HG03354 (cell line): ENCODE results near the gene OR4F15.

Experiments used
- ATAC-seq: cut with Tn5 transposase; IDR thresholded peaks from one replicate; pipeline ENCODE4 v1.9.1; 2021; ENCODE audit warnings: mild to moderate bottlenecking; ENCODE audit not compliant: unreplicated experiment, poor library complexity, severe bottlenecking

OR4F15 gene

DNA sequence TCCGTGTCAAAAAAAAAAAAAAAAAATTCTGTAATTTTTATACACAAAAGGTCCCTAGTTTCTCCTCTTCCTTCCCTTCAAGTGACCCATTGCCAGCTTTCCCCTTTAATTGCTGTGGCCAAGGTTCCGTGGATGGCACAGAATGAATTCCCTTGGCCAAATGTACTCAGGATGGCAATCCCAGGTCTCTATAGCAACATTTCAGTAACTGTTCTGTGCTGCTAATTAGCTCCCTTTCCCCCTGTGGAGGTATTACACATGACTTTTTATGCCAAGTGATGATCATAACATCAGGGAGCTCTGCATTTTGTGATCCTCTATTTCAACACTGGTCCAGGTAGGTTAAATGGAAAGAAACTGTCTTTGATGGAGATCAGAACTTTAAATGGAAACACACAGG, 8.8 kb upstream of the OR4F15 start, which contains the start of gene OR4F6:
Gene OR4F6 (plus strand): TSS at position 301 of the 400 bp plus-strand sequence. CDS start 2,211 bp downstream, outside the sequence.
- no peak for ATAC-seq

DNA sequence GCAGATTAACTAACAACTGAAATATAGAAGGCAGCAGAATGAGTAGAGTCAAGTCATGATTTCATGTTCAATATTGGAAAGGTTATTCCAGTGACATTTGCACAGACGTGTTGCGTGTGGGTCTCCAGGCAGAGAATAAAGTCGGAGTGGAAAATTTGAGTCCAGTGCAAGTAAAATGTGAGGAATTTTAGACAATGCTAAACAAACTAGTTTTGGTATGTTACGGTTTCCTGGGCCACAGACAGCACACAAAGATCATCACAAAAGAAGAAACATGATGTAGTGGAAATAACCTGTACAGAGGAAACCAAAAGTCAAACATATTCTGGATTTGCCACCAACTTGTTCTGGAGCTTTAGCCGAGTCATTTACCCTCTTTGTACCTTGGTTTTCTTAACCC, 8.3 kb upstream of the OR4F15 start:
- no peak for ATAC-seq

DNA sequence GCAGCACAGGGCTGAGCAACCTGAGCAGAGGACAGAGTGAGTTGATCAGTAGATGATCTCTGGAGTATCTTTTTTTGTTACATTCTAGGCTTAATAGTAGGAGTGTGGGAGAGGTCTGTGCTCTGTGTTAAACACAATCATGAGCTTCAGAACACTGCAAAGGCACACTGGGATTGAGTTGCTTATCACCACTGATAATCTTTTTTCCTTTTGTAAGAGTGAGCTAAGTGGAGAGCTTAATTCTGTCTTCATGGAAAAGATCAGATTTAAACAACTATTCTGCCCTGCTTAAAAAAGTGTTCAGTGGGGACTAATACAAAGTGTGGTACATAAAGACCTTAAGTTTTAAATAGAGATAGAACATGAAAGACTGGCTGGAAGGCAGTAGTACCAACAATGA, 7.6 kb upstream of the OR4F15 start:
- ATAC-seq: no peak

DNA sequence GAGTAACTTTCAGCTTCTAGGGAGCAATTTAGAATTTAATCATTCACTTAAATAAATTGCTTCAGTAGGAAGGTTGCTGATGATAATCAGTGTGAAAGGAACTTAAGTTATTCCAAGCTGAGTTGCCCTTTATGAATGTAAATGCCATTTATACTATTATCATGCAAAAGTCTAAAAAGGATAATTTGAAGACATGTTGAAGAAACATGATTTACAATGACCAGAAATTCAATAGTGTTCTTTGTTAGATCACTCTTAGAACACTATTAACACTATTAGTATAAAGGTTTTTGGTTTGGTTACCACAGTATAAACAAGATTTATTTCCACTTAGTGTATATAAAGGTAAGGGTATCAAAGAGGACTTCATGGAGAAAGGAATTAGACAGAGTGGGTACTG, 7.1 kb upstream of the OR4F15 start:
- no peak for ATAC-seq

DNA sequence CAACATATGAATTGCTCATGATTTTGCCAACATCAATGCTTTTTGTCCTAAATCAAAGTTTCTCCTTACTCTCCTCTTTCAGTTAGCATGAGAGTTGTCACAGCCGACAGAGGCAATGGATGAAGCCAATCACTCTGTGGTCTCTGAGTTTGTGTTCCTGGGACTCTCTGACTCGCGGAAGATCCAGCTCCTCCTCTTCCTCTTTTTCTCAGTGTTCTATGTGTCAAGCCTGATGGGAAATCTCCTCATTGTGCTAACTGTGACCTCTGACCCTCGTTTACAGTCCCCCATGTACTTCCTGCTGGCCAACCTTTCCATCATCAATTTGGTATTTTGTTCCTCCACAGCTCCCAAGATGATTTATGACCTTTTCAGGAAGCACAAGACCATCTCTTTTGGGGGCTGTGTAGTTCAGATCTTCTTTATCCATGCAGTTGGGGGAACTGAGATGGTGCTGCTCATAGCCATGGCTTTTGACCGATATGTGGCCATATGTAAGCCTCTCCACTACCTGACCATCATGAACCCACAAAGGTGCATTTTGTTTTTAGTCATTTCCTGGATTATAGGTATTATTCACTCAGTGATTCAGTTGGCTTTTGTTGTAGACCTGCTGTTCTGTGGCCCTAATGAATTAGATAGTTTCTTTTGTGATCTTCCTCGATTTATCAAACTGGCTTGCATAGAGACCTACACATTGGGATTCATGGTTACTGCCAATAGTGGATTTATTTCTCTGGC, 6.2 kb upstream of the OR4F15 start:
- ATAC-seq: no peak

DNA sequence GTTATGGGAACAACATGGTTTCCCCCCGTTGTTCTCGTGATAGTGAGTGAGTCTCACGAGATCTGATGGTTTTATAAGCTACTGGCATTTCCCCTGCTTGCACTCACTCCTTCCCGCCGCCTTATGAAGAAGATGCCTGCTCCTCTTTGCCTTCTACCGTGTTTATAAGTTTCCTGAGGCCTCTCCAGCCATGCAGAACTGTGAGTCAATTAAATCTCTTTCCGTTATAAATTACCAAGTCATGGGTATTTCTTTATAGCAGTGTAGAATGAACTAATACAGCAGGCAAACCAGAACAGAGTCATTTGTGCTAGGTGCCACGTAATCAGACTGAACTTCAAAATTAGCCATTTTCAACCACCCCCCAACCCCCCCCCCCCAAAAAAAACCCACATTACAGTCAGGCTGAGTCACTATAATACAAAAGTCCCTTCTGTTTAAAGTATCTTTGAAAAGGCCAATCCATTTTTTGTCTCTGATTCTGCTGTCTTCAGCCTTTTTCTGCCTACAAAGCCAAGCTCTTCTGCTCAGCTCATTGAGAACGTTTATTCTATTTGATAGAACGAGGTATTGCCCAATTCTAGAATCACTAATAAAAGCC, 4.6 kb upstream of the OR4F15 start:
- no peak for ATAC-seq

DNA sequence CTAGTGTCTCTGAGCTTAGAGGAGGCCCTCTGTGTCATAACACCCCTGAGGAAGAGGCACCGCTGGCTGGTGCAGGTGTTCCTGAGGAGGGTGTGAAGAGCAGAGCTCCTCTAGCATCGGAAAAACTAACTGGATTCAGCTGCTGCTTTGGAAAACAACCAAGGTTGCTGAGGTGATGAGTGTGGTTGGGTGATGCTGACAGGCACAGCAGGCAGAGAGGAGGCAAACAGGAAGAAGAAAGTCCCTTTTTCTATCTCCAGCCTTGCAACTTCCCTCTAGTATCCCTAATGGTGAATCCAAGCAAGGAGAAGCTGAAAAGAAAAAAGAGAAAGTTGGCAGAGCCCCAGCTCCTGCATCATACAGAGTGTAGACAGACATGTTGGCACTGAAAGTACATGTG, 3.8 kb upstream of the OR4F15 start:
- no peak for ATAC-seq

DNA sequence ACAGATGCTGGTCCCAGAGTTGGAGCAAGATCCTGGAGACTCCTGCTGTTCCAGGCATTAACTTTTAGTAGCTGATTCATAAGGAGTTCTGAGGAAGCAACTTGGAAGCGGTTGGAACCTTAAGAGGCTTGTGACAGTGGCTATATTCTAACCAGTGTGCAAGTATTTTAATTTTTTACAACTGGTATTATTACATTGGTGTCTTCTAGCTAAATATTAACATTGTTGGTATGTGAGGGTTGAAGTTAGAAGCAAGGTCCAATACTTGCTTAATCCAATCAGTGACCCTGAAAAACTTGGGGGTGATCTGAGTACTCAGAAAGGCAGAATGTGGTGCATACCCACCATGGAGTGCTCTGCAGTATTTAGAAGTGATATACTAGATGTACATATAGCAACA, 1.5 kb upstream of the OR4F15 start:
- no peak for ATAC-seq

DNA sequence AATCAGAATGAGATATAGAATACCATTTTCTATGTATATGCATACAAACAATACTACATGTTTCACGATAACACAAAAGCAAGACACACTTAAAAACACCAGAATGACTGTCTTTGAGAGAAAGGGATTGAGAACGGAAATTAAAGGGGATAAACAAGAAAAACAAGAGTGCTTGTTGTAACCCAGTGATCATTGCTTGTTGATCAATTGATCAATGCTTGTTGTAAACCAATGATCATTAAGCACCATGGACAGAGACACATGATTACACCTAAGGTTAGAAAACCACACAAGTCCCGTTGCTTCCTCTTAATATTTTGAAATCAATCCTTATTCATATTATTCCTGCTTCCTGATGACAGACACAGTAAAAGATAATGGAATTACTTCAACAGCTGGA, 1.1 kb upstream of the OR4F15 start:
- no peak for ATAC-seq

DNA sequence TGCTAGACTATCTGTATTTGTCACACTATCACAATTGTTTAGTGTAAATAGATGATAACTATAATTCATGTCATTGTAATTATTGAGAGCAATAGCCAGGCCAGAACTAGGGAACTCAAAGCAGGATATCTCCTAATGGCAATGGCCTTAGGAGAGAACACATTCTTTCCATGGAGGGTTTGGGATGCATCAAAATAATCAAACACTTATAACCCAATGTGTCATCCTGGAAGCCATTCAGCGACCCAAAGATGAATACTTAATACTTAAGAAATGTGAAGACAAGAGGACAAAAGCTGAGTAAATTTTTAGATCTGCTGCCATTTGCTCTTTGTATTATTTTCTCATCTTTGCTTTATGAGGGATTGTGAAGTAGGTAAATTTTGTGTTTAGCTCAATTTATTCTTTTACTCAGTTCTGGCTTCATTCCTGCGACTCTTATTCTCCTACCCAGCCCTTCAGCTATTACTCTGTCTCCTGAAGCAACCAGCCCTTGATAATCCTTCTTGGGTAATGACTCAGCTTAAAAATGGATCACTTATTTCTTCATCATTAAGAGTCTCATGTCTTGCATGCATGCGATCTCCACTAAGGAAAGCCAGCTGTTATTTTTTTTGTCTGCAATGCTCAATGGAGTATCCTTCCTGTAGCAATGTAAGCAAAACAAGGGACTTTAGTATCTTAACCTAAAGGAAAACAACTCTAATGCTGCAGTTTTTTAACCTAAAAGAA, 2.0 kb downstream of the OR4F15 start:
- no peak for ATAC-seq

DNA sequence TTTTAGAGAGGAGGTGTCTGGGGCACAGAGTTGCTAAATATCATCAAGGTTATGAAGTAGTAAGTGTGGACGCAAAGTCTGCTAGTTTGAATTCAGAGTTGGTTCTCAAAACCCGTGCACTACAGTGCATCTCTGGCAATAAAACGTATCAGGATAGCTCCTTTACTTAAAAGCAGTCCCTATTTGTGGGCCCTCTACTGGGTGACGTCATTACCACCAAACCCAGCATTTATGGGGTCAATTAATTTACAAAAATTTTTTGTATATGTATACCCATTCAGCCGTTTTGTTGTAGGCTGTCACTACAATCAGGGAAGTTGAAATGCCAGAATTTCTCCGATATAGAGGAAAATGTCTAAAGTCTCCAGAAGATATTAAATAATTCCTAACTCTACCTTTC, 8.8 kb downstream of the OR4F15 start:
- ATAC-seq: no peak

DNA sequence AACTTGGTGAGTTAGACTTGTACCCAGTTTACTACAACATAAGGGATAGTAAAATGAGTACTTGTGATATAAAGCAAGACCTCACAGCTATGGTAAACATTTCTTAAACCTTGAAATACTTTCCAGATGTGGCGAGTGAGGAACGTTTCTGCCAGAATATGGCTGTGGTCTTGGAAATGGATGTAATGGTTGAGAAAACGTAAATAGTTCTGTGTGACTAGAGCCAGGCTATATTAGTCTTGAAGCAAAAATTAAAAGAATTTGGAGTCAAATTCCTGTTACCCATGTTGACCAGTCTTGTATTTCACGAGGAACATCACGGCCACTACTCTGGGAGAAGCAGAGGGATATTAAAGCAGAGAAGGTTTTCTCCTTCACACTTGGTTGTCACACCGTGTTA, 15.3 kb downstream of the OR4F15 start:
- ATAC-seq: no peak

DNA sequence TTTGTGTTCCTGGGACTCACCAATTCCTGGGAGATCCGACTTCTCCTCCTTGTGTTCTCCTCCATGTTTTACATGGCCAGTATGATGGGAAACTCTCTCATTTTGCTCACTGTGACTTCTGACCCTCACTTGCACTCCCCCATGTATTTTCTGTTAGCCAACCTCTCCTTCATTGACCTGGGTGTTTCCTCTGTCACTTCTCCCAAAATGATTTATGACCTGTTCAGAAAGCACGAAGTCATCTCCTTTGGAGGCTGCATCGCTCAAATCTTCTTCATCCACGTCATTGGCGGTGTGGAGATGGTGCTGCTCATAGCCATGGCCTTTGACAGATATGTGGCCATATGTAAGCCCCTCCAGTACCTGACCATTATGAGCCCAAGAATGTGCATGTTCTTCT, 16.8 kb downstream of the OR4F15 start:
- ATAC-seq: no peak

DNA sequence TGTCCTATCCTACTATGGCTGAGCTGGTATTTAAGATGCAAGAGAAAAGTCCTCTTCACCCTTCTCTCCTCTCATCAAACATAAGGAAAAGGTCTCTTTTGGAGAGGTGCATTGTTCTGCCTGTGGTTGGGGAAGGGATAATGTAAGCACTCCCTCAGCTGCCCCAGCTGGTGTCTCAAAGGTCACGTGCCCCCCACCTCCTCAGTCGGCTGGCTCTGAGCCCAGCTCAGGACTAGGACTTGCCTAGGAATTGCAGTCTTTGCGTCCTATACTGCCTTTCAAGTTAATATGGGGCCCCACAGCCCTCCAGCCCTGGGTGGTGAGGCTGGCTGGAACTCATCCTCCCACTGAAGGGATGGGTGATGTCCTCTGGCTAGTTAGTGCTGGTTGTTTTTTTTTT, 29.7 kb downstream of the OR4F15 start:
- ATAC-seq: no peak

DNA sequence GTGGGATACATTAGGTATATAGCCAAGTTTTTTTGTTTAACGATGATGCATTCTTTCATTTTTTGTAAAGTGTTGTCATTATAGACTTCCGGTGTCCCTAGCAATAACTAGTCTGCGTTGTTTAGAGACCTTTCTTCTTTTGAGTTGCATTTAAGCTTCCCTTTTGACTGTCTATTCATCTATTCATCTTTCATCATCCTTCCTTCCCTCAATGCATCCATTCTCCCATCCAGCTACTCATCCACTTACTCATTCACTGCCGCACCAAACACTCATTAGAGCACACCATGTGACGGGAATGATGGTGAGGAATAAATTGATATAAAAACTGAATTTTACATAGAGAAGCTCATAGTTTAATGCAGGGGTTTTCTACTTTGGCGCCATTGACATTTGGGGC, 32.9 kb downstream of the OR4F15 start:
- ATAC-seq: no peak

DNA sequence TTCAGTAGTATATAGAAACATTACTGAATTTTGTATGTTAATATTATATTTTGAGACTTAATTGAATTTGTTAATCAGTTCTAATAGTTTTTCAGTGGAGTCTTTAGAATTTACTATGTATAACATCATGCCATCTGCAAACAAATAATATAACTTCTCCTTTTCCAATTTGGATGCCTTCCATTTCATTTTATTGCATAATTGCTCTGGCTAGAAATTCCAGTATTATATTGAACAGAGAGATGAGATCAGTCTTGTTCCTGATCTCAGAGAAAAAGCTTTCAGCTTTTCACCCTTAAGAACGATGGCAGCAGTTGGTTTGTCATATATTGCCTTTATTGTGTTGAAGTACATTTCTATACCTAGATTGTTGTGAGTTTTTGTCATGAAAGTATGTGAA, 40.4 kb downstream of the OR4F15 start:
- no peak for ATAC-seq
